HG02884 (cell line): ENCODE results near the gene PEX6.
"Not testable (repeated sequence)": the region's sequence is repeated elsewhere in the genome, so short reads cannot be mapped to it uniquely, and the experiment has no call there.

Experiments used
- ATAC-seq: cut with Tn5 transposase; IDR thresholded peaks from one replicate; pipeline ENCODE4 v1.9.1; 2021; ENCODE audit warnings: mild to moderate bottlenecking, moderate library complexity; ENCODE audit not compliant: unreplicated experiment

Gene PEX6

DNA sequence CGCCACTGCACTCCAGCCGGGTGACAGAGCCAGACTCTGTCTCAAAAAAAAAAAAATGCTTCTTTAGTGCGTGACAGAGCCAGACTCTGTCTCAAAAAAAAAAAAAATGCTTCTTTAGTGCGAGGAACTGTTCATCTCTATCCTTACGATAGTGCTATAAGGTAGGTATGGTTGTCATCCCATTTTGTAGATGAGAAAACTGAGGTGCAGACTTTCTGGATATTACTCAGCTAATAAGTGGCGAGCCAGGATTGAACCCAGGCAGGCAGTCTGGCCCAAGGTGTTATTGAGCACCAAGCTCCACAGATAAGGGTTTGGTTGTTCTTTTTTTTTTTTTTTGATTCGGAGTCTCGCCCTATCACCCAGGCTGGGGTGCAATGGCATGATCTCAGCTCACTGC, 22.9 kb upstream of the PEX6 start:
- ATAC-seq, result no peak

DNA sequence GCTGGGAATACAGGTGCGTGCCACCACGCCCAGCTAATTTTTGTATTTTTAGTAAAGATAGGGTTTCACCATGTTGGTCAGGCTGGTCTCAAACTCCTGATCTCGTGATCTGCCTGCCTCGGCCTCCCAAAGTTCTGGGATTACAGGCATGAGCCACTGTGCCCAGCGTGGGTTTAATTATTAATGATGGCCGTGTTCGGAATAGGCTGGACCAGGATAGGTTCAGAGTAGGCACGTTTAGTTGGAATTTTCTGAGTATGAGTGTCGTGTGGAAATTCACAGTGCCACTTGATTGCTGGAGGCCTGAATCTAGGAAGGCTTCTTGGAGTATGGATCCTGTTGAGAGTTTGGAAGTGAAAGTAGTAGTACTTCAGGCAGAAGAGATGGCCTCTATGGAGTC, 19.2 kb upstream of the PEX6 start:
- not testable (repeated sequence) for ATAC-seq

DNA sequence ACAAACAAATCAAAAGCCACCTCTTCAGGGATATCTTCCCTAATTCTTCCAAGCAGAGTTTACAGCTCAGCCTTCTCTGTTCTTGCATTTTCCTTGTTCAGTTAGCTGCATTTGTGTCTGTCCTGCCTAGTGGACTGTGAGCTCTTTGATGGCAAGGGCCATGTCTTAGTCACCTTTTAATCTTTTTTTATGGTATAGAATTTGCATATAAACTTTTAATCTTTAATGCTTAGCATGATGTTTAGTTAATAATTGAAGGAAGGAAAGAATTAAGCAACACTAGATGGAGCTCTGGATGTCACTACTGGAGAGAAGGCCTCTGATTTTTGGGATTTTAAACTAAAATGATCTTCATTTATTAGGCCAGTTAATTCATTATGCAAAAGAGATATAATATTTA, 17.5 kb upstream of the PEX6 start:
- ATAC-seq, result no peak

DNA sequence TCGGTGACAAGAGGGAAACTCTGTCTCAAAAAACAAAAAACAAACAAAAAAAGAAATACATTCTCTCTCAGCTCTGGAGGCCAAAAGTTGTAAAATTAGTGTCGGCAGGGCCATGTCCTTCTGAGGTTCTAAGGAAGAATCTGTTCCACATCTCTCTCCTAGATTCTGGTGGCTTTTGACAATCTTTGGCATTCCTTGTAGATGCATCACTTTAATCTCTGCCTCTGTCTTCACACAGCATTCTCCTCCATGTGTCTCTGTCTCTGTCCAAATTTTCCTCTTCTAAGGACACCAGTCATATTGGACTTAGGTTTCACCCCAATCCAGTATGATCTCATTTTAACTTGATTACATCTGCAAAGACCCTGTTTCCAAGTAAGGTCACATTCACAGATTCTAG, 14.5 kb upstream of the PEX6 start:
- no peak for ATAC-seq

DNA sequence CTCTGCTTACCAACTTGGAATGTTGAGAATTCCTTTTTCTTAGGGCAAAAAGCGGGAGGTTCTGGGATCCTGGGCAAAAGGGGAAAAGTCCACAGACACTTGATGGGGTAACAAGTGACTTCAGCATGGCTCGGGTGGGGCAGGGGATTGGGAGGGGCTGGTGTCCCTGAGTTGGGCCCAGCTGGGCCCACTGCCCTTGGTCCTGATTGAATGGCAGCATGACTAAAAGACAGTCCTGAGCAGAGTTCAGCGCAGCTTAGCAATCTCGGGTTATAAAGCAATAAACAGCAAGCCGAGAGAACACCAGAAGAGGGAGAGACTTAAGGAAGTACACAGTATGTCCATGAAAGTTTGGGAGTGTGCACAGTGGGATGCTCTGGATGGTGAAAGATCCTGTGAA, 10.9 kb upstream of the PEX6 start:
- ATAC-seq, result no peak

DNA sequence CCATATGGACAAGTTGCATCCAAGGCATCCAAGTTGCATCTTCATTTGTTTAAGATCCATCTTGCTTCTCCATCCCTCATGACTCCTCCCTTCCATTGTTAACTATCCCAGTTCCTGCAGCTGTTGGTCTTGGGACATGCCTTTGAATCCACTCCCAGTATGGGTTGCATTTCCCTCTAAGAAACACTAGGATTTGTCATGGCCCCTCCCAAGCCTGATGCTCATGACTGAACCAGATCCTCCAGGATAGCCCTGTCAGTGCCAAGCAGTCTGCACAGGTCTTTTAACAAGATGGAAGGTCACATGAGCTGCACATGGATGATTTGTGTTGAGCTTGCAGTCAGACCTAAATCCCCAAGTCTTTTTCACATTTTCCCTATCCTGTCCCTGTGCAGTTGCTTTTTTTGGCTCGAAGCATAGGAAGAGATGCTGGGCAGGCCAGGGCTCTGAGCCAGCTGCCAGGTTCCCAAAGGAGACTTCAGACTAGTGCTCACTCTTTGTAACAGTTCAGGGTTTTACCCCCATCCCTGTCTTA, 9.6 kb upstream of the PEX6 start:
- ATAC-seq, result no peak

DNA sequence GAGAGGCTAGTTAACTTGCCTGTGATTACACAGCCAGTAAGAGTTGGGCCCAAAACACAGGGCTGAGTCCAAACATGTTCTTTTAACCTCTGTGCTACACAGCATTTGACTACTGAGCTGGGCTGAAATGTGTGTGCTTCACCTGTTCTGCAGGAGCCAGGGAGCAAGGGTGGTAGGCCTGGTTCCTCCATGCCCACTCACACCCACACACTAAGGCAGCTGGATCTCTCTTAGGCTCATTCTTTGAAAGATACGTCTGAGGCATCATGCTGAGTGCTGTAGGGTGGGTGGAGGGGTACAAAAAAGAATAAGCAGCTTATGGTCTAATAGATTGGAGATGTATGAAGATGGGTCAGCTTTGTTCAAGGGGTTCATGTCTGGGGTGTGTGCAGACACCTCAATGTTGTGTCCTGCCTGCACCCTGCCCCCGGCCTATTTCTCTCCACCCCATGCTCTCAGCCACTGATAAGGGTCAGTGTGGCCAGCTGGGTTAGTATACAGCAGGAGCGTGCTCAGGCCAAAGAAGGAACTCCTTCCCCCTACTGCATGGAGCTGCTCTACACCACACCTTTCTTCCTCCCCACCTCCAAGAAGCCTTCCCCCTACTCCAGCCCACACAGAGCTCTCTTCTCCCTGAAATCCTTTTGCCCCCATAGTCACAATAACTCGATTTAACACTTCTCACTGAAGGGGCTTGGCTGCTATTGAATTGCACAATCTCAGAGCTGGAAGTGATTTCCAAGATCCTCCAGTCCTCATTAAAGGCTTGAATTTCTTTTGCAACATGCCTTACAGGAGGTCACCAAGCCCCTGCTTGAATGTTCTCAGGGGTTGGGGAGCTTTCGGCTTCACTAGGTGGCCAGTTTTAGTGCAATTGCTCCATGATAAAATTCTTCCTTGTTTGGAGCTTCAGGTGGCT, 8.8 kb upstream of the PEX6 start:
- no peak for ATAC-seq

DNA sequence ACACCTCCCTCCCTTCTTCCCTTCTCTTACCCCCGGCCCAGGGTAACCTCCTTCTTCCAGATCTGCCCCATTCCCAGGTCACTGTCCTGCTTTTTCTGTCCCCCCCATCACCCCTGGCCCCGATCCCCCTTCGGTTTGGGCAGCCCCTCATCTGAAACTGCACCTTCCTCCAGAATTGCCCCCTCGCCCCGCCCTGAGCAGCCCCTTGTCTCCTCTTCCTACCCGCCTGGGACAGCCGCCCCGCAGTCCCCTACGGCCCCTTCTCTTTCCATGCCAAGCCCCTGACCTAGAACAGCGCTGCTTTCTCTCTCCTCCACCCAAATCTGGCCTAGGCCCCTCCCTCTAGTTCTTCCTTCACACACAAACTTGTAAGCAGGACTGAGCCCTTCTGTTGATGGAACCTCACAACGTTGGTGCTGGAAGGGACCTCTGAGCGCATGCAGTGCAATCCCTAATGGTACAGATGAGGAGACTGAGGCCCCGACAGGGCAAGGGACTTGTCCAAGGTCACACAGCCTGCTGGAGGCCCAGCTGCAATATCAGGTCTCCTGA, 6.0 kb upstream of the PEX6 start:
- no peak for ATAC-seq

DNA sequence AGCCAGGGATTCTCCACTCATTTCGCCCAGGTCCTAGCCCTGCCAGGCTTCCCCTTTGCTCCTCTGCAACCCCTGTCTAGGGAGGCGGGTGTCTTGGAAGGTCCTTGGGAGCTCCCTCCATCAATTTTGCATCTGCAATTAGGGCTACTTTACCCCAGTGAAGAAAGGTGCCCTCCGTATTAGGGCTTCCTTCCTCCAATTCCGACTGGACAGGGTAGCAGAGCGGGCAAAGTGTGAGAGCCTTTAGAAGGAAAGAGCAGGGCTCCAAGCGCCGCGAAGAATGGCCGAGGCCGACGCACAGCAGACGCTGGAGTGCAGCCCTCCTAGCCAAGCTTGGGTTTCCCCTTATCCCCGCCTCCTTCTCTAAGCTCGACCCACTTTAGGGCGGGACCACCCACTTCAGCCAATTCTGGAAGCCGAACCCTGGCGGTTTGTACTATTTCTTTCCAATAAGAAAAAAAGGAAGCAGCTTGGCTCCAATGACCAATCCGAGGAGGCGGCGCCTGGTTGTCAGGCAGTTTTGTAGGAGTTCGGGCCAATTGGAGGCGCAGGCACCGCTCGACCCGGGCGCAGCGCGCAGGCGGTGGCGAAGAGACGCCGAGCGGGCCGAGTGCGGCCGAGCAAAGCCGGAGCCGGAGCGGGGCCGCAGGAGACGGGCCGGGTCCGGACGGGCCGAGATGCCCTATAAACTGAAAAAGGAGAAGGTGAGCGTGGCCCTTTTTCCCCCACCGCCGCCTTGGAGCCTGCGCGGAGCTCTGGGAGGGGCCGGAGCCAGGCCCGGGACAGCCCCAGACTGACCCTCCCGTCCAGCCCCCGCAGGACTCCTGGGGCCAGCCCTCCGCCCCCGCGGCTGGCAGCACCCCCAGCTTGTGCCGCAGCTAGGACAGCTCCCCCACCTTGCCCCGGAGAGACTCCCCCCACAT, 5.3 kb upstream of the PEX6 start, which contains the start of gene PPP2R5D:
PPP2R5D (plus strand) TSS at position 570 of the 923 bp plus-strand sequence; CDS start at position 678, 108 bp downstream.
- ATAC-seq, result peak; percentile 92

DNA sequence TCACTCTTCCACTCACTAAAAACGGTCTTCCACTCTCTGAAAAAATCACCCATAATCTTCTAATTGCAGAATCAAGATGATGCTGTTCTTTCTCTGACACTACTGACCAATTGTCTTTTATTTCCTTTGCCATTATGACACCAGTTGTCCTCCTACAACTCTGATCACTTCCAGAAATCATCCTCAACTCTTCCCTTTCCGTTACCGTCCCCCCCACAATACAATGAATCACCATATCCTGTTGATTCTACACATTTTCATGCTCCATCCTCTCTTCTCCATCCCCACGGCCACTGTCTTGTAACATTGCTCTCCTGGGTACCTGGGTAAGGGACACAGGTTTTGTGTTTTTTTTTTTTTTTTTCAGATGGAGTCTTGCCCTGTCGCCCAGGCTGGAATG, 2.9 kb upstream of the PEX6 start:
- no peak for ATAC-seq

DNA sequence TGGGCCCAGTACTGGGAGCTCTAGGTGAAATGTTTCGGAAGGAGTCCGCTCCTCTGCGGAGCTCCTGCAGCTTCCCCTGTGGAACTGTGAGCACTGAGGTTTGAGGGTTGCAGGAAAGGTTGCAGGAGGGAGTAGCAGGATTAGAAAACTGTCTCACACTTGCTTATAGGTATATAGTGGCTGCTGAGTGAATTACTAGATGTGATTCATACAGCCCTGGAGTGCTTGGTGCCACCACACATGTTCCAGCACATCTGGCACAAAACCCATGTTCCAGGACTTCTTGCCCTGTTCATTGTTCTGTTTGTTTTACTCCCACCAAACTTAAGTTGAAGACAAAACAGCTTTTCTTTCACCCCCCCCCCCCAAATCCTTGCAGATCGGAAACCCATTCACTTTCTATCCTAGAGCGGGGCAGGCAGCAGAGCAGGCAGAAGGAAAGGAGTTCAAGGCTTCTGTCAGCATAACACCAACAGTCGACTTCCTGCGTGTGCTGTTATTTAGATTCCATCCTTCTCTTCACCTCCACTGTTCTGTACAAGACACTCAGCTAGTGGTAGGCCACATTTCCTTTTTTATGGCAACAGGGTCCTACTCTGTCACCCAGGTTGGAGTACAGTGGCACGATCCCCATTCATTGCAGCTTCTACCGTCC, 669 bp upstream of the PEX6 start:
- ATAC-seq, result no peak

DNA sequence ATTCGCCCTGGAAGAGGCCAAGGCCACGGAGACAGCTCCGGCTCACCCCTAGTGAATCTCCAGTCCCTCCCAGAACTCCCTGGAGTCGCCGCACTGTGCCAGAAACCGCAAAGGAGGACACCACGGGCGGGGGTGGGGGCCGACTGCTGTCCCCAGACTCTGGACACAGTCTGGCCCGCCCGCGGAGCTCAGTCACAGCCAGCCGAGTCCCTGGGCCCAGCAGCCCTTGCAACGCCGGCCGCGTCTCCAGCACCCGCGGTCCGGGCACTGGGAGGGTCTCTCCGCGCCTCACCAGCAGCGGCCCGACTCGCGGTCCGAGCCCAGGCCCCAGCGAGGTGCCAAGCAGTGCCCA, 518 bp downstream of the PEX6 start:
- peak; percentile 19 for ATAC-seq

DNA sequence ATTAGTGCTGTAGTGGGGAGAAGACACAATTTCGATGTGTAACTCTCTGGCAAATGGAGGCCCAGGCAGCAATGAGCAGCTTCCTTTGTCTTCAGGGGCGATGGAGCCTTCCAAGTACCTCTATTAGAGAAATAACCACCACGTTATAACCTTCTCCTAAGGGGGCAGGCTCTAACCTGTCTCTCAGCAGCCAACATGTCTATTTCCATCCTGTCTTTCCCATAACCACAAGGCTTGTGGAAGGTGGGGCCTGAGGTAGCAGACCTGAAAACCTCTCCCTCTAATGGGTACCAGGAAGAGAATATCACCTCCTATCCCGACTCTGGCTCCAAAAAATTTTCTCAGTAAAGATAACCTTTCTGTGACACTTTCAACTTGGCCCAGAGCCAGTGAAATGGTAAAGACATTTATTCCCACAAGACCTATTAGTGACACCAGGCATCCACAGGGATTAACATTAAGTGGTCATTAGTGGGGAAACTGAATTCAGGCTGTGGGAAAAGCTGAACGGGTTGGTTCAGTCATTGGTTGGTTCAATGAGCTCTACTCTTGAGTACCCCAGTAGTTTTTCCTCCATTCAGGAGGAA, 4.0 kb downstream of the PEX6 start:
- ATAC-seq, result no peak

DNA sequence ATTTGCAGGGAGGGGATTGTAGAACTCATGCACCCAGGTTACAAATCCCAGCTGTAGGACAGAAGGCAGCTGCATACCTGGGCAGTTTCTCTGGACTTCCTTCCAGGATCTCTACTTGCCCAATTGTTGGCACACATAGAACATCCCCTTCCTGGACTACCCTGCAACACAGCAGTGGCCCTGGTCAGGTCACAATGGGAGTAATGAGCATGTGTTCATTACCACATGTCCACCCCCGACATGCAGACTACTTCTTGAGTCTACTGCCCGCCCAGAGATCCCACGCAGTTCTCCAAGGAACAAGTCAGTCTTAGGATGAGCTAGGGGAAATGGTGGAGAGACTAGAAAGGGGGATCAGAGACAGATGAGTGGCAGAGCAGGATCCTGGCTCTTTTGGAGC, 5.1 kb downstream of the PEX6 start:
- ATAC-seq, result no peak

DNA sequence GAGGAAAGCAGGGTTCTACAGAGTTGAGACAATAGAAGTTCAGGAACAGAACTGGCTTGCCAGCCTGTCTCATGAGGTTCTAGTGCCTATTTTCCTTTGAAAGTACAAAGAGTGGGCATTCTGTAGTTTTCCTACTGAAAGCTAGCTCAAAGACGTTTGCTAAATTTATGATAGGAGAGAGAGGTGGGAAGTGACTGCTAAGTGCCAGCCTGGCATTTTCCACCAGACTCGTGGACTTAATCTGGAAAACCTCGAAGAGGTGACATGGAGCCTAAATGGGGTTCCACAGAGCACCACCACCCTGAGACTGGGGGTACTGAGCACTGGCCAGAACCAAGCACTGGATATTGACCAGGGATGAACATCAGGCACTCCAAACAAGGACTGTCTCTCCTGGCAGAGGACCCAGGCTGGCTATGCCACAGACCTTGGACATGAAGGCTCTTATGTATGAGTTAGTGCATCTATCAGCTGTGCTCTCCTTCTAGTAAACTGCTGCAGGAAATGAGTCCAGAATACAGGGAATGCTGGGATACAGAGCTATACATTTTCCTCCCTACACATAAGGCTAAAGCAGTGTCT, 7.1 kb downstream of the PEX6 start:
- ATAC-seq, result no peak

DNA sequence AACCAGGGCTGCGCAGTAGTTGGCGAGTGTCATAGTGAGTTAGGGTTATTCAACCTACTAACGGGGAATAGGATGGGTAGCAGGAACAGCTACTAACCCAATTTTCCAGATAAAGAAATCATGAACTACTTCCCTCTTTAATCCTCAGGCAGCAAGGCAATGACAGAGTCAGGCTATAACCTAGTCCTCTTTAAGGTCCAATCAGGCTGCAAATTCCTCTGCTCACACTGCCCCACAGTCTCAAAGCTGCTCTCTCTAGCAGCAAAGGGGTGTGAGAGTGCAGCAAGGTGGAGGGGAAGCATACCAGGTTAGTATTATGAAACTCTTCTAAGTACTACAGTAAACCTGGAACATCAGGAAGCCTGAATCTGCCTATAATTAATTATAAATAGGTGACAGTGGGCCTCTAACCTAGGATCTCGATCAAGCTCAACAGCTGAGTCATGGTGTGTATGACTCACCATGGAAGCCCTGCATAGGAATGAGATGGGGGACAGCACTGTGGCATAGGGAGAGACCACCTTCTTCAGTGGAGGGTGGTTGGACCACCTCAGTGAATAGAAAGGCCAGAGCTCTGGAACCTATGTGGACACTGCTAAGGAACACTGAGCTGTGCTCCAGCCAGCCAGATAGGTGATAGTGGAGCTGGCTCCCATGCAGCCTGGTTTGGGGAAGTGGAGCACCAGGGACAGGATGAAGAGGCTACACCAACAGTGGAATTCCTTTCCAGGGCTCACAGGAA, 7.9 kb downstream of the PEX6 start:
- no peak for ATAC-seq

DNA sequence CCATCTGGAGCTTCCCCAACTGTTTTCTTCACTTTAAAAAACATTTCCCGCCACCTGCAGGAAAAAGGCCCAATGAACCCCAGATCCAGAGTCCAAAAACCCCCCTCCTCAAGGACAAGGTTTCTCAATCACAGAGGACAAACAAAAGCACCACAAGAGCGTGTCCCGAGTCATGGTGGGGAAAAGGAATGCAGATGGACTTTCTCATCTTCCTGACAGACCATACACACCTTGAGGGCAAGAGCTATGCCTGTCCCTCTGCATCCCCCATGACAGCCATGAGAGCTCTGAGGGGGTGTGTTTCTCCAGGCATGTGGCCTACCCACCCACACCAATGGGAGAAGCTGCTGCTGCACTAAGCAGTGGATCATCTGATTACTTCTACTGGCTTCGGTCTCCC, 9.0 kb downstream of the PEX6 start:
- ATAC-seq, result no peak

DNA sequence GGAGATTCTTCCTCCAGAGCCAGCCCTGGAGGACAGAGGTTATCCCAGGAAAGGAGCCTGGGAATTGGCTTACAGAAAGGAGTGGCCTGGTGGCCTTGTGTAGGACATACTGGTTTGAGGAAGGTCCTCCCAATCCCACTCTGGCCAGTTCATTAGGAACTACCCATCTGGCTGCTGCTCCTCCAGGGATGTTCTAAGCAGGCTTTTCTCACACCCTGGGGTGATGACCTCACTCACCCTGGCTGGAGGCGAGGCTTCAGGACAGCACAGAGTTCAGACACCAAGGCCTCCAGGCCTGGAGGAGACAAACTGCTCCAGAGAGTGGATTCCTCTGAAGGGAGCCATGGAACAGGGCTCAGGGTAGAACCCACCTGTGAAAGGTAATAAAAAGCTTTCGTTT, 9.6 kb downstream of the PEX6 start:
- no peak for ATAC-seq

DNA sequence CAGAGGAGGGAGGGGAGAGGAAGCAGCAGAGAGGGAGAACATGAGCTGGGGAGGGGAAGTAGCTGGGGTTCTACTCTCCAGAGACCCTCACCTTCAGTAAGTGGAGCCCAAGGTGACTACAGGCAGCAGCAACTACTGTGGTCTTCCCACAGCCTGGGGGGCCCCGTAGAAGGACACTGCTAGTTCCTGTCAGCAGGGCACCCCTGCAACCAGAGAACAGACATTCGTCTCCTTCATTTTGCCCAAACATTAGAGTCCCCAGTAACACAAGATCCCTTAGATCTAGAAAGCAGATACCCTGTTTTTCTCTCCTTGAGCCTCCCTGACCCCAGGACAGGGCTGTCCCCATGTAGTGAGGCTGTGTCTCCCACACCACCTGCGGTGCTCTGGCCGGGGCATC, 10.2 kb downstream of the PEX6 start:
- no peak for ATAC-seq
